CD4-positive, alpha-beta T cell treated with Interferon alpha-2 for 1 hour (primary cell): Measurements from ENCODE around the gene UGP2.
"Not testable (repeated sequence)": the region's sequence is repeated elsewhere in the genome, so short reads cannot be mapped to it uniquely, and the experiment has no call there.

Experiments used
- DNase-seq, 2 donors: peaks; one replicate each; pipeline ENCODE4 v3.0.0-alpha.2; 2020 to 2022

The UGP2 gene

GRCh38 chr2:63840785-63841253, 877 bp upstream of the UGP2 start:
- DNase-seq, result peak; percentile 97 to 98

- DNase-seq, result peak in 1 of 2 donors; percentile 31
Measured at GRCh38 chr2:63842149-63843061, 709 bp downstream of the UGP2 start.

- no peak for DNase-seq
Measured at GRCh38 chr2:63843093-63843492, 1.4 kb downstream of the UGP2 start.

GRCh38 chr2:63843791-63844190, 2.1 kb downstream of the UGP2 start:
- DNase-seq, result no peak

- no peak for DNase-seq
Measured at GRCh38 chr2:63844616-63845015, 2.9 kb downstream of the UGP2 start.

GRCh38 chr2:63845866-63846265, 4.2 kb downstream of the UGP2 start:
- no peak for DNase-seq

- no peak for DNase-seq
Measured at GRCh38 chr2:63846487-63846886, 4.8 kb downstream of the UGP2 start.

GRCh38 chr2:63847571-63847970, 5.9 kb downstream of the UGP2 start:
- not testable (repeated sequence) for DNase-seq

GRCh38 chr2:63849381-63850203, 7.9 kb downstream of the UGP2 start:
- no peak for DNase-seq

GRCh38 chr2:63850204-63850571, 8.5 kb downstream of the UGP2 start:
- no peak for DNase-seq

- DNase-seq, result peak in 1 of 2 donors; percentile 27
Measured at GRCh38 chr2:63850649-63851048, 9.0 kb downstream of the UGP2 start.

GRCh38 chr2:63851691-63852311, 10.1 kb downstream of the UGP2 start:
- no peak for DNase-seq

- DNase-seq, result no peak
Measured at GRCh38 chr2:63853527-63854310, 12.0 kb downstream of the UGP2 start.

GRCh38 chr2:63855418-63856302, 14.0 kb downstream of the UGP2 start:
- DNase-seq, result no peak

GRCh38 chr2:63856303-63856603, 14.6 kb downstream of the UGP2 start:
- DNase-seq, result peak; percentile 72 to 86

- DNase-seq, result no peak
Measured at GRCh38 chr2:63858291-63858690, 16.6 kb downstream of the UGP2 start.

- DNase-seq, result peak; percentile 66 to 80
Measured at GRCh38 chr2:63861220-63861822, 19.6 kb downstream of the UGP2 start.

GRCh38 chr2:63862806-63863205, 21.1 kb downstream of the UGP2 start:
- DNase-seq, result no peak

- DNase-seq, result no peak
Measured at GRCh38 chr2:63863707-63864106, 22.0 kb downstream of the UGP2 start.

- no peak for DNase-seq
Measured at GRCh38 chr2:63865159-63865799, 23.6 kb downstream of the UGP2 start.
